ENCODE measurements around the gene TTN.

GRCh38 chr2:178770518-178770917 is 36.7 kb downstream of the TTN start:
- no peak for TF ChIP-seq CTCF (IDR thresholded peaks at IDR 0.05)
- no peak for TF ChIP-seq SIN3A (IDR thresholded peaks at IDR 0.05; ENCODE audit: borderline replicate concordance, insufficient read depth, low read depth, low read length)
- TF ChIP-seq, protein P1, sequence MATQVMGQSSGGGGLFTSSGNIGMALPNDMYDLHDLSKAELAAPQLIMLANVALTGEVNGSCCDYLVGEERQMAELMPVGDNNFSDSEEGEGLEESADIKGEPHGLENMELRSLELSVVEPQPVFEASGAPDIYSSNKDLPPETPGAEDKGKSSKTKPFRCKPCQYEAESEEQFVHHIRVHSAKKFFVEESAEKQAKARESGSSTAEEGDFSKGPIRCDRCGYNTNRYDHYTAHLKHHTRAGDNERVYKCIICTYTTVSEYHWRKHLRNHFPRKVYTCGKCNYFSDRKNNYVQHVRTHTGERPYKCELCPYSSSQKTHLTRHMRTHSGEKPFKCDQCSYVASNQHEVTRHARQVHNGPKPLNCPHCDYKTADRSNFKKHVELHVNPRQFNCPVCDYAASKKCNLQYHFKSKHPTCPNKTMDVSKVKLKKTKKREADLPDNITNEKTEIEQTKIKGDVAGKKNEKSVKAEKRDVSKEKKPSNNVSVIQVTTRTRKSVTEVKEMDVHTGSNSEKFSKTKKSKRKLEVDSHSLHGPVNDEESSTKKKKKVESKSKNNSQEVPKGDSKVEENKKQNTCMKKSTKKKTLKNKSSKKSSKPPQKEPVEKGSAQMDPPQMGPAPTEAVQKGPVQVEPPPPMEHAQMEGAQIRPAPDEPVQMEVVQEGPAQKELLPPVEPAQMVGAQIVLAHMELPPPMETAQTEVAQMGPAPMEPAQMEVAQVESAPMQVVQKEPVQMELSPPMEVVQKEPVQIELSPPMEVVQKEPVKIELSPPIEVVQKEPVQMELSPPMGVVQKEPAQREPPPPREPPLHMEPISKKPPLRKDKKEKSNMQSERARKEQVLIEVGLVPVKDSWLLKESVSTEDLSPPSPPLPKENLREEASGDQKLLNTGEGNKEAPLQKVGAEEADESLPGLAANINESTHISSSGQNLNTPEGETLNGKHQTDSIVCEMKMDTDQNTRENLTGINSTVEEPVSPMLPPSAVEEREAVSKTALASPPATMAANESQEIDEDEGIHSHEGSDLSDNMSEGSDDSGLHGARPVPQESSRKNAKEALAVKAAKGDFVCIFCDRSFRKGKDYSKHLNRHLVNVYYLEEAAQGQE (IDR thresholded peaks at IDR 0.05; ENCODE audit: insufficient read depth in 1 of 2, low read depth in 2 of 2, low read length in 1 of 2): no peak
- TF ChIP-seq TCF7L2 (IDR thresholded peaks at IDR 0.05; ENCODE audit: low read depth, low read length): no peak

All from Panc1 (cell line).